Ascending aorta (tissue), 2 donors: ENCODE measurements around the gene TIMM10B. TPM values are rescaled to one million over a fixed set of nuclear protein-coding genes. Genes with fewer than 3 reads are reported as not detected.

Experiments used
- DNase-seq, 2 donors: peaks; one replicate each; pipeline ENCODE4 v3.0.0-alpha.2; 2019; ENCODE audit warnings: low spot score in 2 of 2
- H3K27ac ChIP-seq, 2 donors: fragments of 200-600 bp; sonication (generic); one replicate each; pipeline ENCODE4 v1.5.1; 2016 to 2017; ENCODE audit warnings: mild to moderate bottlenecking in 1 of 2
- H3K27me3 ChIP-seq: fragments of 200-600 bp; sonication (generic); one replicate; pipeline ENCODE4 v1.5.1; 2017
- H3K36me3 ChIP-seq, 2 donors: fragments of 200-600 bp; sonication (generic); one replicate each; pipeline ENCODE4 v1.5.1; 2016
- H3K4me1 ChIP-seq, 2 donors: fragments of 200-600 bp; sonication (generic); one replicate each; pipeline ENCODE4 v1.5.1; 2016 to 2017; ENCODE audit warnings: mild to moderate bottlenecking in 1 of 2
- H3K4me3 ChIP-seq, 2 donors: fragments of 200-600 bp; sonication (generic); one replicate each; pipeline ENCODE4 v1.5.1; 2016 to 2017; ENCODE audit warnings: mild to moderate bottlenecking in 1 of 2
- H3K9me3 ChIP-seq, 2 donors: fragments of 200-600 bp; sonication (generic); one replicate each; pipeline ENCODE4 v1.5.1; 2016
- intact Hi-C: fragments of 100-400 bp; cut with DNase I; formaldehyde crosslinking; loops from one replicate; pipeline ENCODE4 v1.15.1; 2023
- total RNA-seq: library from RNA; depleted of rRNA; stranded (reverse); fragments of >200 nt; gene quantifications from one replicate; pipeline ENCODE4 v1.1.0, GENCODE V29; 2016
- TF ChIP-seq, protein P1 (sequence below), 3 experiments: fragments of 200-600 bp in 2 of 3; fragments of 450-650 bp in 1 of 3; sonication (generic) in 2 of 3; IDR thresholded peaks; one replicate each; pipeline ENCODE4 v1.5.1; 2016 to 2019; ENCODE audit warnings: antibody characterized with exemption in 3 of 3, mild to moderate bottlenecking in 1 of 3, moderate library complexity in 1 of 3

TIMM10B gene
- total RNA-seq, 1 donor from 2014 or later = 19.2 TPM

DNA sequence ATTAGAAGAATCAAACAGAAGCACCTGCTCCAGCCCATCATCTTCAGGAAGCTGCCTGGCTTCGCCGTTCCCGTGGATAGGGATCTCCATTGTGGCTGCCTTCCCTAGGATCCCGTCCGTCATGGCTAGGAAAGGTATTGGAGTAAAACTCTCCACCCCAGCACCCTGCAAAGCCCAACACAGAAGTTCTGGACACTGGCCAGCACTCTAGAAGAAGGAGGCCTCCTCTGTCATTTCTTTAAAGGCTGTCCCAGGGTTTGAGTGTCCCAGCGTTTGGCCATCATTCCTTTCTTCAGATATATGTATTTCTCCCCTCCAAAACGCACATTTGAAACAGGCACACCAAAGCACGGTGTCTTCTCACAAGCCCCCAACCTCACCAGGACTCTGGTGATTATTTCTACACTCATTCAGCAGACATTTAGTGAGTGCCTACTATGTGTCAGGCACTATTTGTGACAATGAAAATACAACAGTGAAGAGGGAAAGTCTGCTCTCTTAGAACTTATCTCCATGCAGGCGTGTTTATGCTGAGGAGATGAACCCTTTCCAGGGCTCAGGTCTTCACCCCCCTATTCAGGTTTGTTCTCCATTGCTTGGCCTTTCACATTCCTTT lies 894 bp upstream of the TIMM10B start:
- Histone ChIP-seq H3K9me3 (no peaks in the 10 kb centered on the region), H3K4me3 (peak overlapping the region; percentile 92 to 94), H3K4me1 (peaks cover 7 to 27% of the 10 kb centered on the region in 2 donors), H3K27me3 (no peaks in the 10 kb centered on the region), H3K36me3 (peaks cover 26 to 58% of the 10 kb centered on the region in 2 donors), H3K27ac (peak overlapping the region; percentile 95)
- intact Hi-C loops = loop anchor here (1.0 to 2.0 kb wide), 3 partner anchors 62 to 246 kb away; partner anchors contain the start of genes APBB1, DCHS1 and FHIP1B
- no peak for DNase-seq
- TF ChIP-seq, protein P1, sequence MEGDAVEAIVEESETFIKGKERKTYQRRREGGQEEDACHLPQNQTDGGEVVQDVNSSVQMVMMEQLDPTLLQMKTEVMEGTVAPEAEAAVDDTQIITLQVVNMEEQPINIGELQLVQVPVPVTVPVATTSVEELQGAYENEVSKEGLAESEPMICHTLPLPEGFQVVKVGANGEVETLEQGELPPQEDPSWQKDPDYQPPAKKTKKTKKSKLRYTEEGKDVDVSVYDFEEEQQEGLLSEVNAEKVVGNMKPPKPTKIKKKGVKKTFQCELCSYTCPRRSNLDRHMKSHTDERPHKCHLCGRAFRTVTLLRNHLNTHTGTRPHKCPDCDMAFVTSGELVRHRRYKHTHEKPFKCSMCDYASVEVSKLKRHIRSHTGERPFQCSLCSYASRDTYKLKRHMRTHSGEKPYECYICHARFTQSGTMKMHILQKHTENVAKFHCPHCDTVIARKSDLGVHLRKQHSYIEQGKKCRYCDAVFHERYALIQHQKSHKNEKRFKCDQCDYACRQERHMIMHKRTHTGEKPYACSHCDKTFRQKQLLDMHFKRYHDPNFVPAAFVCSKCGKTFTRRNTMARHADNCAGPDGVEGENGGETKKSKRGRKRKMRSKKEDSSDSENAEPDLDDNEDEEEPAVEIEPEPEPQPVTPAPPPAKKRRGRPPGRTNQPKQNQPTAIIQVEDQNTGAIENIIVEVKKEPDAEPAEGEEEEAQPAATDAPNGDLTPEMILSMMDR (IDR thresholded peaks at IDR 0.05) = no peak

DNA sequence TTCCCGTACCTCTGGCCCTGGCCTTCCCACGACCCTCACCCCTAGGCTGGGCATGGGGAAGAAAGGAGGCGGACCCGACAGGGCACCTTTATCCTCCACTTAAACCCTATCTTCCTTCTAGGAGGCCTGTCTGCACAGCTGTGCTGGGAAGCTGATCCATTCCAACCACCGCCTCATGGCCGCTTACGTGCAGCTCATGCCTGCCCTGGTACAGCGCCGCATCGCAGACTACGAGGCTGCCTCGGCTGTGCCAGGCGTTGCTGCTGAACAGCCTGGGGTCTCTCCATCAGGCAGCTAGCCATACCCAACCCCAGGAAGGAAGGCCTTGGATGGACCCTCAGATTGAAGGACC lies 599 bp downstream of the TIMM10B start:
- Histone ChIP-seq H3K9me3 (no peaks in the 10 kb centered on the region), H3K27ac (peak overlapping the region; percentile 95), H3K4me3 (peak overlapping the region; percentile 92 to 94), H3K4me1 (peaks cover 7 to 27% of the 10 kb centered on the region in 2 donors), H3K36me3 (peaks cover 28 to 68% of the 10 kb centered on the region in 2 donors), H3K27me3 (no peaks in the 10 kb centered on the region)
- DNase-seq = no peak
- intact Hi-C loops = loop anchor here (1.0 to 2.0 kb wide), 3 partner anchors 63 to 247 kb away; partner anchors contain the start of genes APBB1, FHIP1B and SMPD1
- TF ChIP-seq, protein P1 (IDR thresholded peaks at IDR 0.05) = no peak

DNA sequence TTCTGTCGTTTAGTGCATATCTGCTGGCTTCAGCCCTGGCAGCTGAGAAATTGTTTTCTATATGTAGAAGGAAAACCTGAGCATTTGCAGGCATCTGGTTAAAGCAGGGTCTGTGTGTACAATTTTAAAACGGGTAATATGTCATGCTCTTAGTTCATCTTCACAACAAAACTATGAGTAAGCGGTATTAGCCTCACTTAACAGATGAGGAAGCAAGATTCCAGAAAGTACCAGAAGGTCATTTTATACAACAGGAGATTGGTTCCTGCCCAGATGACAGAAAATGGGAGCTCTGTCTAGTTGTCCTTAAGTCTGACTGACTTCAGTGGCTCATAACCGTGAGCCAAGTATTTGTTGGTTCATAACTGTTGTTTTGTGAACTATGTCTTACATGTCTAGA lies 1.1 kb downstream of the TIMM10B start:
- H3K4me1 ChIP-seq = peaks cover 7 to 27% of the 10 kb centered on the region in 2 donors
- intact Hi-C loops = no loop called here
- peak overlapping the region; percentile 92 to 94 for H3K4me3 ChIP-seq
- no peak for DNase-seq
- H3K27ac ChIP-seq = peak overlapping the region; percentile 95
- no peaks in the 10 kb centered on the region for H3K27me3 ChIP-seq
- TF ChIP-seq, protein P1 (IDR thresholded peaks at IDR 0.05) = no peak
- H3K36me3 ChIP-seq = peaks cover 28 to 66% of the 10 kb centered on the region in 2 donors
- H3K9me3 ChIP-seq = no peaks in the 10 kb centered on the region

DNA sequence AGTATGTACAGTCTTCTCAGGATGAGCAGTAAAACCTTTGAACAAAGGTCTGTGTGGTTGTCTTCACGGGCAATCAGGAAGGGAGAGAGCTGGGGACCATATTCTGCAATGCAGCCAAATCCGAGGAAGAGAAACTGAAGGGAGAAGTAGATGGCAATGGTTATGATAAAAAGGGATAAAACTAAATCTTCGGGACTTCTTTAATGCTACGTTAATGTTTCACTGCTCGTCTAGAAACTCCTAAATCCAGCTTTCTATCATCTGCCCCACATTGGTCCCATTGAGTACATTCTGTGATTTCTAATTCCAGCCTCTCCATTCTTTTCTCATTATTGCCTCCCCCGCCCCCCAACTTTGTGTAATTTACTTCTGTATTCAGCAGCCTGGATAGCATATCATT lies 1.7 kb downstream of the TIMM10B start:
- Histone ChIP-seq H3K4me1 (peaks cover 7 to 27% of the 10 kb centered on the region in 2 donors), H3K36me3 (peaks cover 24 to 63% of the 10 kb centered on the region in 2 donors), H3K4me3 (no peak overlapping the region), H3K9me3 (no peaks in the 10 kb centered on the region), H3K27ac (no peak overlapping the region), H3K27me3 (no peaks in the 10 kb centered on the region)
- TF ChIP-seq, protein P1 (IDR thresholded peaks at IDR 0.05) = no peak
- no peak for DNase-seq
- intact Hi-C loops = no loop called here

DNA sequence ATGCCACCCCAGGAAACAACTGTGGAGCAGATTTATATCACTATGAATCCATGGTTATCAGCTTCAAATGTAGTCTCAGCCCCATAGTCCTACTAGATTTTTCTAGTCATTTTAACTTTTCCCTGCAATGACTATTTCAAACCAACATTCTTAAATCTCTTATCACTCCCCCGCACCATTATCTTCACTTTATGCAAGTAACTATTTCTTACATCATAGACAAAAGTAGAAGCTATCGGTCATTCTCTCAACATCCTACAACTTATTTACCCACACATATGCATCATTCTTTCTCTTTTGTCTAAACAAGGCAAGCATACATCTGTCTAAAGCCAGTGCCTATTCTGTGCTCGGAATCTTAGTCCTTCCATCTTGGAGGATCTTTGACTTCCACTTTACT lies 4.4 kb downstream of the TIMM10B start:
- Histone ChIP-seq H3K27me3 (no peaks in the 10 kb centered on the region), H3K36me3 (peaks cover 28 to 58% of the 10 kb centered on the region in 2 donors), H3K27ac (no peak overlapping the region), H3K4me3 (no peak overlapping the region), H3K9me3 (no peaks in the 10 kb centered on the region), H3K4me1 (peaks cover 7 to 17% of the 10 kb centered on the region in 2 donors)
- DNase-seq = no peak
- TF ChIP-seq, protein P1 (IDR thresholded peaks at IDR 0.05) = no peak
- intact Hi-C loops = no loop called here
